RKO (cell line): Measurements from ENCODE around the gene RAB31.
"Not testable (repeated sequence)": the region's sequence is repeated elsewhere in the genome, so short reads cannot be mapped to it uniquely, and the experiment has no call there.

Experiments used
- DNase-seq: peaks from one replicate; pipeline ENCODE4 v3.0.0-alpha.2; 2016; ENCODE audit warnings: low spot score

The RAB31 gene

DNA sequence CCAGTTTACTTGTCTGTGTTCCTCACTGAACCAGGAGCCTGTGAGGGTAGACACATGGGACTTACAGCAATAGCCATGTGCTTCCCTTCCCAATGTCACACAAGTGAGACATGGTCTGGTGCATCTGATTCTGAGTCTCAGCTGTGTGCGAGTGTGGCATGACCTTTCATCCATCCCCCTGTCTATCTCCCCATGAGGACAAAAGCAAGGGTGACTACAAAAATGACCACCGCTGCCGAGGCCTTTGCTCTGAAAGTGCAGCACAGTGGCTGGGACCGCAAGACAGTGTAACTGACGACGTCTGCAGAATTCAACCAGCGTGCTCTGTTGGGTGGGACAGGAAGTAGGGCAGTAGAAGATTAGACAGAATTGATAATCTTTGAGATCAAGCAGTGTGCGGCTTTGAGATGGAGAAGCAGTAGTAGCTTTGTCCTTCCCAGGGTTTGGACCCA is 50.5 kb downstream of the RAB31 start:
- no peak for DNase-seq

DNA sequence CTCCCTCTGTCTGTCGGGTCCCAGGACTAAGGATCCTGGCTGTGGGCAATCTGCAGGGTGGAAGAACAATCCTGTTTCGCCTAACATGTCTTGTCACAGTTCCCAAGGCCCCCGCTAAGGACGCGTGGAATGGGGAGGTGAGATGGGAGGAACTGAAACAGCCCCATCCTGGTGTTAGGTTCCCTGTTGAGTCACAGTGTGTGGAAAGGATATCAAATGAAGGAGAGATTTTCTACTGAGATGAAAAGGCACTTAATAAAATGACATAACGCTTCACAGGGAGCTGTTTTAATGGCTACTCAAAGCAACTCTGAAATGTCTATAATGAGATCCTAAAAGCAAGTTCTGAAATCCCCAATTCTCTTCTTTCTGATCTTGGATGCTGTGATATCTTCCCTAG is 52.5 kb downstream of the RAB31 start:
- no peak for DNase-seq

DNA sequence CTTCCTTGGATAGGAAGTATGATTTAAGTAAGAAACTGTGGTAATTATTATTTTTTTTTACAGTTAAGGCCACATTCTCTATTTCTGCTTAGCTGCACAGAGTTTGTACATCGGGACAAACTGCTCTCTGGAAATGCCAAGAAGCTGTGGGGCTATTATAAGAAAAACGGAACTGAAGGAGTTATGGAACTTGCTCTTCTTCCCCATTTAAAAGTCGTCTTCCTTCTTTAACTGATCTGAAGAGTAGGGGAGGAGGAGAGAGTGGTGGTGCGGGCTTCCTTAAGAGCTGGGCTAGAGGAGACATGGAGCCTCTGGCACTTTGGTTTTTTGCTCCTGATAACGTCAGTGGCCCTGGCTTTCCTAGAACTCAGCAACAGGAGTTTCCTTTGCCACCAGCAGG is 54.4 kb downstream of the RAB31 start:
- DNase-seq, result no peak

DNA sequence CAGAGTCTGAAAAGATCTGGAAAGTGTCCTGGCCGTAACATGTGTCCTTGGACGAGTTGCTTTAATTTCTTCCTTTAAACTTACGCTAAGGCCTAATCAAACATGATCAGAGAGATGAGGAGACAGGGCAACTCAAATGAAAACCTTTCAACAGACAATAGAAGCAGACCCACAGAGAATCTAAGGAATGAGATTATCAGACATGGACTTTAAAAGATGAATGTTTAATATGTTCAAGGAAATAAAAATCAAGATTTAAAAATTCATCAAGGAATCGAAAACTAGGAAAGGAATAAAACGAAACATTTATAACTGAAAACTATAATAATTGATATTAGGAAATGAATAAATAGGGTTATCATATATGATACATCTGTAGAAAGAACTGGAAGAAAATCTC is 55.1 kb downstream of the RAB31 start:
- DNase-seq, result no peak

DNA sequence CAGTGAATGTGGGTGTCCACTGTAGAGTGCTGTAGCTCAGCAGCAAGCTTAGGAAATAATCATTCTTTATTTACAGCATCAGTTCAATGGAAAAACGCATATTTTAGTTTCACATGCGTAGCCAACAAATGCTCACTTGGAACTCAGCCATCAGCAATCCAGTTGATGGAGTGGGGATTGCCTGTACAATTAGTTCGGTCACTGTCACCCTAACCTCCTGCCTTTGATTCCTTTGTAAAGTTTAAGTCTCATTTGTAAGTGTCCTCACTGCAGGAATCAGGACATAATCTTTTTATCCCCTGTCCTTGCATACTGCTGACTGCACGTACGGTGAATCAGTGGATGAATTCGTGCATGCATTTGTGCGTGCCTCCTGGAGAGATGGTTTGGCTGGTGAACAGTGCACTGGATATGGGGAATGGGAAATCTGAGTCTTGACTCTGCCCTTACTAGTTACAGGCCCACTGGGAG is 55.9 kb downstream of the RAB31 start:
- no peak for DNase-seq

DNA sequence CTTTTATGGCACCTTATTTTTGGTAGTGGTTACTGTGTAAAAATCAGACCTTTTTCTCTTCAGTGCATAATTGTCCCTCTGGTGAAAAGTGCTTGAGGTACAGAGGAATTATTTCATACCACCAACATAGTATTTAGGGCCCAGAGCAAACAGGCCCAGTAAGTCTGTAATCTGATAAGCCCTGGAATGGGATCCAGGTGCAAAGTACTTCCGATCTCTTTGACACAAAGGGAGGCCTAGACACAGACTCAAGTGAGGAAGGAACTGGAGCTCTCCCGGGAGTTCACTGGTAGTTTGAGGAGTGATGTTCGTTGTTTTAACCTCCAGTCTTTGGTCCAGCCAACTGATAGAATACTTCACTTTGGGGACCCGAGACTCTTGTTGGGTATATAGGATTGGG is 57.4 kb downstream of the RAB31 start:
- DNase-seq, result no peak

DNA sequence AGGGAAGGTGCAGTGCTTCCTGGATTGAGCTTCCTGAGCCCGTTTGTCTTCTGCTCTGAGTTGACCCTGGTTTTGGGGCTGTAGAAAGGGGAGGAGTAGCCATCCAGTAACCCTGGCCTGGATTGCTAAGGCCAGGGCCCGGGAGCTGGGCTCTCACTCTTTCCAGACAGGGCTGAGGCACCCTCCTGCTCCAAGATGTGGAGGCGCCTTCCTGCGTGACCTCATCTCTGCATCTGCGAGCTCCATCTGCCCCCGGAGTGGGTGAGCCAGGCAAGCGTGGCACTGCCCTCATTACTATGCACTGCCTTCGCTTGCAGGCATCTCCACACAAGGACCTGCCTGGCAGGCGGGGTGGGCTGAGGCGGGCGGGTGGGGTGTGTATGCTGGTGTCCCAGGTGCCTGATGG is 58.0 kb downstream of the RAB31 start:
- no peak for DNase-seq

DNA sequence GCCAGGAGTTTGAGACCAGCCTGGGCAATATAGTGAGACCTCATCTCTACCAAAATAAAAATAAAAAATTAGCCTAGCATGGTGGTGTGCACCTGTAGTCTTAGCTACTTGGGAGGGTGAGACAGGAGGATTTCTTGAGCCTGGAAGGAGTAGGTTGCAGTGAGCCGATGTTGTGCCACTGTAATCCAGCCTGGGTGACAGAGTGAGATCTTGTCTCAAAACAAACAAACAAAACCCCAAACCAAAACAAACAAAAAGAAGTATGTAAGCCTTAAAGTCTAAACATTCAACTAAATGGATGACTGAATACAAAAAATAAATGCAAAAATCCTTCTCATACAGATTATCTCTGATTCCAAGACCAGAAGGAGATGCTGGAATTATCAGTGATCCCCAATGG is 58.6 kb downstream of the RAB31 start:
- DNase-seq, result no peak

DNA sequence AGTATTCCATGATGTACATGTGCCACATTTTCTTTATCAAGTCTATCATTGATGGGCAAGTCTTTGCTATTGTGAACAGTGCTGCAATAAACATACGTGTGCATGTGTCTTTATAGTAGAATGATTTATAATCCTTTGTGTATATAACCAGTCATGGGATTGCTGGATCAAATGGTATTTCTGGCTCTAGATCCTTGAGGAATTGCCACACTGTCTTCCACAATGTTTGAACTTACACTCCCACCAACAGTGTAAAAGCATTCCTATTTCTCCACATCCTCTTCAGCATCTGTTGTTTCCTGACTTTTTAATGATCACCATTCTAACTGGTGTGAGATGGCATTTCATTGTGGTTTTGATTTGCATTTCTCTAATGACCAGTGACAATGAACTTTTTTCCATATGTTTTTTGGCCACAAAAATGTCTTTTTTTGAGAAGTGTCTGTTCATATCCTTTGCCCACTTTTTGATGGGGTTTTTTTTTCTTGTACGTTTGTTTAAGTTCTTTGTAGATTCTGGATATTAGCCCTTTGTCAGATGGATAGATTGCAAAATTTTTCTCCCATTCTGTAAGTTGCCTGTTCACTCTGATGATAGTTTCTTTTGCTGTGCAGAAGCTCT is 60.1 kb downstream of the RAB31 start:
- not testable (repeated sequence) for DNase-seq

DNA sequence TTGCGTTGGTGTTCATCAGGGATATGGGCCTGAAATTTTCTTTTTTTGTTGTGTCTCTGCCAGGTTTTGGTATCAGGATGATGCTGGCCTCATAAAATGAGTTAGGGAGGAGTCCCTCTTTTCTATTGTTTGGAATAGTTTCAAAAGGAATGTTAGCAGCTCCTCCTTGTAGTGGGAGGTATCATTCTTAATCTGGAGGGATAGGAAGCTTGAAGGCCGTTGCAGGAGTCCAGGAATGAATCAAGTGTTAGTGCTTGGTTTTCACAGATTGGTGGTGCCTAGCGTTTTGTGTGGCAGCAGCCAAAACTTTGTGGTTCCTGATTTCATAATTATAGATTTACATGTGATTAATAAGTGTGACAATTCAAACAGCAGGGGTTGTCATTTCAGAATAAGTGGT is 62.0 kb downstream of the RAB31 start:
- not testable (repeated sequence) for DNase-seq

DNA sequence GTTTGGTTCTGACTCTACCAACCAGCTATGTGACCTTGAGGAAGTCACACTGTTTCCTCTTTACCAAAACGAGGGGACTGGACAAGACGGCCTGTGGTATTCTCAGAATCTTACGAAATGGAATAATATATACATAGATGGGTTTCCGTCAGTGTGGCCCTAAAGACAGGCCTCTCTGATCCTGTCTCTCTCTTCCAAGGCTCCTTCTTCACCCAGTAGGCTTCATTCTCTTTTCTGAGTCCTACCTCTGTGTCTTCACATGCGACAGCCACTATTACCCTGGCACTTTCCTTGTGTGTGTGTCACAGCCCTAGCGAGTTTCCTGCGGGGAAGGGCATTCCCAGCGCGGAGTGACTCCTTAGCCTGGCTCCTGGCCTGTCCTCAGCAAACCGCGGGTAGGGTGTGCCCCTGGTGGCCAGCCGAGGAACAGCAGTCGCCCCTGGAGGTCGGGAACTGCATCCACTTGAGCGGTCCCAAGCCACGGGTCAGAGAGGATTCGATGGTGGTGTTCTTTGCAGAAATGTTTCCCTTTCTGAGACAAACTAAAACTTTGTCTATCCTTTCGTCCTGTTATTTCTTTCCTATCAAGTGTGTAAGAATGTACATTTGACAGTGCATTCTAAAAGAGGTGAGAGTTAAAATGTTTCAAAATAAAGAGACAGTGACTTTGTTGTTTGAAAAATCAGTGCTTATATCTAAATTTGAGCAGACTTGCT is 63.3 kb downstream of the RAB31 start:
- peak; percentile 81 for DNase-seq

DNA sequence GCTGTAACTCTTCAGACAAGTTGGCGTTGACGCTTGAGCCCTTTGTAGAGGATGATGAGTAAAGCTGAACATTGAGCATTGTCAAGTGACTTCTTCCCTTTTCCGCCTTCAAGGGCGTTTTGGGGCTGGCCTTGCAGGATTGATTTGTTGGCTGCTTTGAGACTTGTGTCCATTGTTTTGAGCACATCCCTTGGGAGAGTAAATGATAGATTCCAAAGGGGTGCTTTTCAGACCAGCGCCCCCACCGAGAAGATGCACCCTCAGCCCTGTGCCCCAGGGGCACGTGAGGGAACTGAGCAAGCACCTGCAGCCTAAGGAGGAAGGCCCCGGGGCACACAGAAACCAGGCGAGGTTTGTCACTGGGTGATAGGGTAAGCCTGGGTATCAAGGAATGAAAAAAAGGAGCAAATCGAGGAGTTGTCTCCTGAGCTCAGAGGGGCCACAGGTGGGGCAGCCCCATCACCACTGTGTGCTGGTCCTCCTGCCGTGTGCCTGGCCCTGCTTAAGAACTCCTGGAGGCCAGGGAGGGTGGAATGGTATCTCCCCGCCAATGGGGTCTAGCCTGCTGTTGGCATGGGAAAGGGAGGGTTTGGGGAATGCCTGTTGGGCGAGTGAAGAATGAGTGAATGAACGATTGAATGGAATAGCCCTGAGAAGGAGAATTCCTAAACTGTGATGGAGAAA is 64.0 kb downstream of the RAB31 start:
- DNase-seq, result no peak

DNA sequence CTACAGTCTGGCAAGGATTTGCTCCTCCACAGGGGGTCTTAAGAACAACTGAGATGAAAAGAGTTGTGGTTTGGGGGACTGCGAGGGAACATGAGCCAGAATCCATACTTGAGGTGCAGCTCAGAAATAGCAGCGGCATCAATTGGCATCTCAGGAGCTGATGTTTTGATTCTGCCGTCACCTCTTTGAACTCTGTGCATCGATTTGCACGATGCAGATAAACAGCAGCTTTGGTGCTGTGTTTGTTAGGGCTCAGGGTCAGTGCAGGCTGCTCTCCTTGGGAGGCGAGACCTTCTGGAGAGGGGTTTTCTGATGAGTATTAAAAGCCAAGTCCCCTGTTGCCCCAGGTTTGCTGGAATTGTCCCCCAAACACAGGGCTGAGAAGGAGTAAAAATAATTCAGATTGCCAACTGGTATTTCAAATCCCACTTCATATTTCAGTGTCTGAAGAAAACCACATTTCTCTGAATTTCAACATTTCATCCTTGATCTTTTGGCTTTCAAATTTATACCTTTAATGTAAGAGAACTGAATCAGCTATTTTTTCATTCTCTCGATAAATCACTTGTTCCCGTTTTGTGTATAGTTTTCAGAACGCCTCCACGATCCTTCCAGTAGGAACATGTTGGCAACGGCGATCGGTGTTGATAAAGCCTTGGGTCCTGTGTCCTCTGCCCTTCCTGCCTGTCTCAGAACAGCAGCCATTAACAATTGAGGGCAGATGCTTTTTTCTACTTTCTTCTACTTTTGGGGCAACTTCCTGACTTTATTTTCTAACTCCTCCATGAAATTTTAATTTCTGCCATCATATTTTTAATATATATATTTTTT is 65.0 kb downstream of the RAB31 start:
- no peak for DNase-seq

DNA sequence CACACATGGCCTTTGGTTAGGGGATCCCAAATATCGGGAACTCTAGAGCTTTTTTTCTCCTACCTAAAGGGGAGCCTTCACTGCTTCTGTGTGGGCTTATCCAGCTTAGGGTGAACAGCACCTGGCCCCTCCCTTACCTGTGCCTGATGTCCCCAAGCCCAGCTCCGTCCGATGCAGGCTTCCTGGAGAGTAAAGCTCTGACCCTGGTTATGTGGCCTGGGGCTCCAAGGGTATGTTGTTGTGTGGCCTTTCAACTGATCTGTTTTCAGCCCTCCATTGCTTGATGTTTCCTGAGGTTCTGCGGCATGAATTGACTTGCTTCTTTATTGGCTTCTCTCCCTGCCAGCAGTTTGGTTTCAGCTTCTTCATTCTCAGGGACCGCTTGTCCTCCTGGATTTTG is 66.0 kb downstream of the RAB31 start:
- DNase-seq, result no peak

DNA sequence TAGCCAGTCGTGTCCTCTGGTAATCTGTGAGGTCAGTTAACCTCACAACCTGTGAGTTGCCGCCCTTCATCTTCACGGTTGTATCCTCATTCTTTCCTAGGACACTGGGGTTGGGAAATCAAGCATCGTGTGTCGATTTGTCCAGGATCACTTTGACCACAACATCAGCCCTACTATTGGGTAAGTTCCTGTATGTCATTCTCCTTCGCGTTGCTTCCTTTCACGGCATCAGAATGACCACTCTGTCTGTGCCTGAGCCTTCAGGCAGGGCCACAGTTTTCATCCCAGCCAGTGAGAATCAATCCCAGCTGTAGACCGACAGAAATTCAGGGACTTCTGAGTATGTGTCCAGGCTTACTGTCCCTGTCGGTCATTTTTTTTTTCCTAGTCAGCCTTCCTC is 67.1 kb downstream of the RAB31 start:
- DNase-seq, result no peak

DNA sequence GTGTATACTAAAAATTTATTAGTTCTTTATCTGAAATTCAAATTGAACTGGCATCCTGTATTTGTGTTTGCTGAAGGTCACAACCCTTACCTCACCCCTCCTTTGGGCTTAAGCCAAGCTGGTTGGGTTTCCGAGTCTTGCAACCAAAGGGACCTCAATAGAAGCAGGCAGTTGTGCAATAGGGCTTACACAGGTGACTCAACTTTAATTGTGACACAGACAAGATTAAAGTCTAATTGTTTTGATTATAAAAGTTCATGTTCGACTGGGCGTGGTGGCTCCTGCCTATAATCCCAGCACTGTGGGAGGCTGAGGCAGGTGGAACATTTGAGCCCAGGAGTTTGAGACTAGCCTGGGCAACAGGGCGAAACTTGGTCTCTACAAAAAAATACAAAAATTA is 71.5 kb downstream of the RAB31 start:
- no peak for DNase-seq

DNA sequence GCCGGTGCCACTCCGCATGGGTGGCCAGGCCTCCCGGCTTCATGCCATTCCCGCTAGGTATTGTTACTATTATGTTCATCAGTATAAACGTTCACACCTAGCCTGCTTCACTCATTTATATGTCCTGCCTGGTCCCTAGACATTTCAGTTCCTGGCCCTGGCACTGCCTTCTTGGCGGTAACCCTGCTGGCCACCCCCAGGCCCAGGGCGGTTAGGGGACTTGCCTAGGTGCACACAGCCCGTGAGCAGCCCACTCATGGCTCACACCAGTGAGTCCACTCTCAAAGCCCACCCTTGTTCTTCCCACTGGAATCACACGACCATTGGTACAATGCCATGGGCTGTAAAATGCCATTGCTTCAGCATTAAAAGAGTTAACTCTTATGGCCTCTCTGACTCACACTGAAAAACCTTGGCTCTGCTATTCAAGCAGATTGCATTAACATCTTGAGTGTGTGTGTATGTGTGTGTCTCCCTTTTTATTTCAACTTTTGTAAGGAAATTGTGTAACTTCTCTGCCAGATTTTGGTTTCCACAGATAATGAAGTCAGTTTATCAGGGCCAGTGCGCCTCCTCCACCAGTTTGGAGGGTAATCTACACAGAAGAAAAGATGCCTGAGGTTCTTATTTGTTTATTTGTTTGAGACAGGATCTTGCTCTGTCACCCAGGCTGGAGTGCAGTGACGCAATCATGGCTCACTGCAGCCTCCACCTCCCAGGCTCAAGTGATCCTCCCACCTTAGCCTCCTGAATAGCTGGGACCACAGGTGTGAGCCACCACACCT is 74.2 kb downstream of the RAB31 start:
- peak; percentile 61 for DNase-seq

DNA sequence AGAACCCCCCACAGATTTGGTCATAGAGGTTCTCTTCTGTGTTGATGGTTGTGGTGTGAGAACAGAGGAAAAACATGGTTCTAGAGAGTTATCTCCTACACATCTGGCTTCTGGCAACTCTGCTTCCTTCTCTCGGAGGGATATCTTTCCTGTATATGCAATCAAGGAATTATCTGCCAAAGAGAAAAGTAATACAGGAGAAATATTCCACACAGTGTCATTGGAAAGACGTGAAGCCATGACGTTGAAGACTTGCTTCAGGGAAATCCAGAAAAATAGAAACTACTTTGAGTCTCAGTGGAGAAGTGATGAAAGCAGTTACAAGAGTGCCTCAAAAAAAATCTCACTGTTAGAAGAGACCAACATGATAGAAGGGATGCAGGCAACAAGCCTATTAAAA is 78.5 kb downstream of the RAB31 start:
- DNase-seq, result no peak

DNA sequence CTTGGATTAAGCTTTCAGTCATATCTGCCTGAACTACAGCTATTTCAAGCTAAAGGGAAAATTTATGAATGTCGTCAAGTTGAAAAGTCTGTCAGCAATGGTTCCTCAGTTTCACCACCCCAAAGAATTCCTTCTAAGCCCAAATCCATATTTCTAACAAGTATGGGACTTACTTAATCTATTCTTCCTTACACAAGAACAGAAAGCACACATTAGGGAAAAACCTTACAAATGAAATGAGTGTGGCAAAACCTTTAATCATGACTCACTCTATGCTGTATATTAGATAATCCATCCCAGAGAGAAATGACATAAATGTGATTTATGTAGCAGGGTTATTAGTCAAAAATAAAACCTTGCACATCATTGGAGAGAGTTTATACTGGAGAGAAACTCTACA is 78.9 kb downstream of the RAB31 start:
- no peak for DNase-seq

DNA sequence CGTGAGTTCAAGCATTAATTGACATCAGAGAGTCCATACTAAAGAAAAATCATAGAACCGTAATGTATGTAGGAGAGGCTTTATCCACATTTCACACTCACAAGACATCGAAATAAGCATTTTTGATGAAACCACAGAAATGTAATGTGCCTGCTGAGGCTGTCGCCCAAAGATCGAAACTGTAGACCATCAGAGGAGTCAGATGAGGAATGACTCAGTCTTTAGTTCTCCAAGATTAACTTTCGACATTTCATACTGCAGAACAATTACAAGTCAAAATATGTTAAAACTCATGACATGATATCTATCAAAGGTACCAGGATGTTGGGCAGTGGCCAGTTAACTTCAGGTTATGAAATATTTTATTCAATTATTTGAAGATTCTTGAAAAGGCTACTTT is 79.6 kb downstream of the RAB31 start:
- DNase-seq, result no peak

DNA sequence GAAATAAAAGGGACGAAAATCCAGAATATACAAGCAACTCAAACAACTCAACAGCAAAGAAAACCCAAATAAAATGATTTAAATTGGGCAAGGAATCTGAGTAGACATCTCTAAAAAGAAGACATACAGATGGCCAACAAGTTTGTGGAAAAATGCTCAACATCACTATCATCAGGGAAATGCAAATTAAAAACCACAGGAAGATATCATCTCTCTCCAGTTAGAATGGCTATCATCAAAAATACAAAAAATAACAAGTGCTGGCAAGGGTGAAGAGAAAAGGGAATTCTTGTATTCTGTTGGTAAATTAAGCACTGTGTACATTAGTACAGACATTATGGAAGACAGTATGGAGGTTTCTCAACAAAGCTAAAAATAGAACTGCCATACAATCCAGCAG is 80.0 kb downstream of the RAB31 start:
- DNase-seq, result no peak

DNA sequence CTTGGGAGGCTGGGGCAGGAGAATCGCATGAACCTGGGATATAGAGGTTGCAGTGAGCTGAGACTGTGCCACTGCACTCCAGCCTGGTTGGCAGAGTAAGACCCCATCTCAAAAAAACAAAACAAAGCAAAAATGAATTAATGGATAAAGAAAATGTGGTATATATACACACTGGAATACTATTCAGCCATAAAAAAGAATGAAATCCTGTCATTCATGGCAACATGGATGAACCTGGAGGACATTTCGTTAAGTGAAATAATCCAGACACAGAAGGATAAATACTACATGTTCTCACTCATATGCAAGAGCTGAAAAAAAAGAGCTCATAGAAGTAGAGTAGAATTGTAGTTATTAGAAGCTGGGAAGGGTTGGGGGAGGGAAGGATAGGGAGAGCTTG is 80.8 kb downstream of the RAB31 start:
- no peak for DNase-seq
